DMS153 treated with DMSO at 0.1 percent for 48 hours (cell line): ENCODE data around the gene FAM216A.
A peak's percentile ranks its signal among the peaks of the same experiment; 100 is the strongest.
"Not testable (repeated sequence)": the region's sequence is repeated elsewhere in the genome, so short reads cannot be mapped to it uniquely, and the experiment has no call there.

ENCODE experiments used
- DNase-seq: peaks from one replicate; lab custom pipeline; 2025; ENCODE audit not compliant: unreplicated experiment; lab: John Stamatoyannopoulos, UW

The FAM216A gene

GRCh38 chr12:110498984-110499706 lies 30.5 kb downstream of the FAM216A start:
- no peak for DNase-seq

- no peak for DNase-seq
Measured at GRCh38 chr12:110501399-110501751, 32.7 kb downstream of the FAM216A start.

GRCh38 chr12:110501752-110502738 lies 33.4 kb downstream of the FAM216A start, which contains the start of the genes RAD9B and VPS29:
TSS of gene RAD9B (plus strand) at chr12:110502331. CDS start at chr12:110502338, 7 bp downstream.
TSS of gene VPS29 (minus strand) at chr12:110502111. CDS start at chr12:110502051, 60 bp downstream.
- DNase-seq, result peak; percentile 97

- no peak for DNase-seq
Measured at GRCh38 chr12:110503432-110503831, 34.8 kb downstream of the FAM216A start.

- no peak for DNase-seq
Measured at GRCh38 chr12:110505332-110505731, 36.7 kb downstream of the FAM216A start.

- no peak for DNase-seq
Measured at GRCh38 chr12:110508071-110508586, 39.5 kb downstream of the FAM216A start.

- no peak for DNase-seq
Measured at GRCh38 chr12:110513842-110514241, 45.2 kb downstream of the FAM216A start.

- DNase-seq, result no peak
Measured at GRCh38 chr12:110514363-110514762, 45.7 kb downstream of the FAM216A start.

GRCh38 chr12:110516995-110517394 lies 48.4 kb downstream of the FAM216A start:
- no peak for DNase-seq

GRCh38 chr12:110518014-110518413 lies 49.4 kb downstream of the FAM216A start:
- not testable (repeated sequence) for DNase-seq

- not testable (repeated sequence) for DNase-seq
Measured at GRCh38 chr12:110520876-110521712, 52.4 kb downstream of the FAM216A start.

- DNase-seq, result no peak
Measured at GRCh38 chr12:110528277-110528839, 59.7 kb downstream of the FAM216A start.

GRCh38 chr12:110530511-110530910 lies 61.9 kb downstream of the FAM216A start:
- DNase-seq, result no peak

- no peak for DNase-seq
Measured at GRCh38 chr12:110531741-110532333, 63.2 kb downstream of the FAM216A start.

- no peak for DNase-seq
Measured at GRCh38 chr12:110532644-110533043, 64.0 kb downstream of the FAM216A start.

GRCh38 chr12:110533607-110534006 lies 65.0 kb downstream of the FAM216A start:
- DNase-seq, result no peak

- DNase-seq, result no peak
Measured at GRCh38 chr12:110534811-110535210, 66.2 kb downstream of the FAM216A start.

GRCh38 chr12:110536834-110537604 lies 68.4 kb downstream of the FAM216A start:
- no peak for DNase-seq
